Fibroblast of mammary gland (primary cell): ENCODE data around the gene ABCA6.

ENCODE experiments used
- DNase-seq: peaks from one replicate; pipeline ENCODE4 v3.0.0-alpha.2; 2010; ENCODE audit warnings: low read depth
- H3K4me3 ChIP-seq: 2 replicates; pipeline ENCODE4 v1.5.1; 2011; ENCODE audit warnings: low read depth, mild to moderate bottlenecking, low read length, moderate library complexity; ENCODE audit not compliant: control insufficient read depth
- CTCF ChIP-seq: conservative IDR thresholded peaks from 2 replicates; pipeline ENCODE4 v1.5.1; 2011; ENCODE audit warnings: low read depth, low read length, inconsistent platforms; ENCODE audit not compliant: control insufficient read depth, insufficient read depth

The ABCA6 gene

GRCh38 chr17:69117855-69118784 is 23.6 kb downstream of the ABCA6 start:
- TF ChIP-seq CTCF: no peak
- no peak overlapping the region for H3K4me3 ChIP-seq
- DNase-seq: no peak

GRCh38 chr17:69111794-69112193 is 29.9 kb downstream of the ABCA6 start:
- DNase-seq: no peak
- no peak for TF ChIP-seq CTCF
- no peak overlapping the region for H3K4me3 ChIP-seq

GRCh38 chr17:69105907-69106730 is 35.6 kb downstream of the ABCA6 start:
- no peak for DNase-seq
- no peak for TF ChIP-seq CTCF
- no peak overlapping the region for H3K4me3 ChIP-seq

GRCh38 chr17:69103557-69104233 is 38.0 kb downstream of the ABCA6 start:
- DNase-seq: no peak
- no peak for TF ChIP-seq CTCF
- H3K4me3 ChIP-seq: no peak overlapping the region

- no peak for TF ChIP-seq CTCF
- H3K4me3 ChIP-seq: no peak overlapping the region
- DNase-seq: no peak
Observed at GRCh38 chr17:69098625-69099024, 43.1 kb downstream of the ABCA6 start.

GRCh38 chr17:69096541-69096940 is 45.2 kb downstream of the ABCA6 start:
- no peak overlapping the region for H3K4me3 ChIP-seq
- no peak for TF ChIP-seq CTCF
- DNase-seq: no peak
